ENCODE results near the gene ADH7.

ADH7 gene

GRCh38 chr4:99435154-99435553 lies at the start of gene ADH7:
ADH7 (minus strand) TSS chr4:99435342; CDS start chr4:99435233, 109 bp downstream.
- ATAC-seq (replicated peaks) (no peak), DNase-seq (no peak)
- Mint-ChIP-seq H3K36me3 (no peaks in the 10 kb centered on the region), H3K9me3 (no peaks in the 10 kb centered on the region), H3K27me3 (peaks cover 4 to 17% of the 10 kb centered on the region in 2 donors), H3K4me3 (no peak within 1 kb of the TSS), H3K27ac (no peak within 1 kb of the TSS), H3K4me1 (no peaks in the 10 kb centered on the region)

GRCh38 chr4:99483636-99484035 lies 48.5 kb upstream of the ADH7 start:
- peaks cover 0 to 4% of the 10 kb centered on the region in 2 donors for H3K36me3 Mint-ChIP-seq
- H3K27ac Mint-ChIP-seq = no peak overlapping the region
- DNase-seq = no peak
- H3K4me3 Mint-ChIP-seq = no peak overlapping the region
- H3K9me3 Mint-ChIP-seq = peaks cover 4 to 6% of the 10 kb centered on the region in 2 donors
- peaks cover 4 to 14% of the 10 kb centered on the region in 2 donors for H3K27me3 Mint-ChIP-seq
- no peaks in the 10 kb centered on the region for H3K4me1 Mint-ChIP-seq
- no peak for ATAC-seq (replicated peaks)

GRCh38 chr4:99473131-99473530 lies 38.0 kb upstream of the ADH7 start:
- Mint-ChIP-seq H3K9me3 (no peaks in the 10 kb centered on the region), H3K27me3 (peaks cover 0 to 4% of the 10 kb centered on the region in 2 donors), H3K4me1 (no peaks in the 10 kb centered on the region), H3K4me3 (no peak overlapping the region), H3K36me3 (no peaks in the 10 kb centered on the region), H3K27ac (no peak overlapping the region)
- ATAC-seq (replicated peaks) (no peak), DNase-seq (no peak)

- Mint-ChIP-seq H3K27ac (no peak overlapping the region), H3K27me3 (peaks cover 0 to 4% of the 10 kb centered on the region in 2 donors), H3K36me3 (no peaks in the 10 kb centered on the region), H3K4me1 (no peaks in the 10 kb centered on the region), H3K9me3 (no peaks in the 10 kb centered on the region), H3K4me3 (no peak overlapping the region)
- DNase-seq (no peak), ATAC-seq (replicated peaks) (no peak)
These were observed 36.8 kb upstream of the ADH7 start for GRCh38 chr4:99471896-99472295.

- H3K4me3 Mint-ChIP-seq = no peak overlapping the region
These were observed 36.2 kb upstream of the ADH7 start for GRCh38 chr4:99471349-99471748.

GRCh38 chr4:99468889-99469288 lies 33.7 kb upstream of the ADH7 start:
- H3K27ac Mint-ChIP-seq = no peak overlapping the region
- H3K27me3 Mint-ChIP-seq = peaks cover 6 to 13% of the 10 kb centered on the region in 2 donors
- H3K36me3 Mint-ChIP-seq = no peaks in the 10 kb centered on the region
- DNase-seq (no peak), ATAC-seq (replicated peaks) (no peak)
- no peaks in the 10 kb centered on the region for H3K4me1 Mint-ChIP-seq
- H3K9me3 Mint-ChIP-seq = no peaks in the 10 kb centered on the region
- H3K4me3 Mint-ChIP-seq = no peak overlapping the region

More at GRCh38 chr4:99471349-99471748, 36.2 kb upstream of the ADH7 start:
- peaks cover 0 to 4% of the 10 kb centered on the region in 2 donors for H3K27me3 Mint-ChIP-seq
- DNase-seq (no peak), ATAC-seq (replicated peaks) (no peak)
- no peaks in the 10 kb centered on the region for H3K9me3 Mint-ChIP-seq
- H3K27ac Mint-ChIP-seq = no peak overlapping the region
- H3K36me3 Mint-ChIP-seq = no peaks in the 10 kb centered on the region
- no peaks in the 10 kb centered on the region for H3K4me1 Mint-ChIP-seq

- ATAC-seq (replicated peaks) (no peak), DNase-seq (no peak)
- Mint-ChIP-seq H3K27me3 (peaks cover 6 to 16% of the 10 kb centered on the region in 2 donors), H3K4me1 (no peaks in the 10 kb centered on the region), H3K27ac (no peak overlapping the region), H3K36me3 (no peaks in the 10 kb centered on the region), H3K9me3 (no peaks in the 10 kb centered on the region), H3K4me3 (no peak overlapping the region)
These were observed 32.7 kb upstream of the ADH7 start for GRCh38 chr4:99467887-99468286.

- Mint-ChIP-seq H3K4me3 (no peak overlapping the region), H3K27me3 (peaks cover 17 to 21% of the 10 kb centered on the region in 2 donors), H3K9me3 (no peaks in the 10 kb centered on the region), H3K36me3 (no peaks in the 10 kb centered on the region), H3K27ac (no peak overlapping the region), H3K4me1 (no peaks in the 10 kb centered on the region)
- DNase-seq (no peak), ATAC-seq (replicated peaks) (no peak)
These were observed 28.4 kb upstream of the ADH7 start for GRCh38 chr4:99463566-99463965.

GRCh38 chr4:99462875-99463464 lies 27.8 kb upstream of the ADH7 start:
- H3K4me3 Mint-ChIP-seq = no peak overlapping the region
- H3K27me3 Mint-ChIP-seq = peaks cover 17 to 21% of the 10 kb centered on the region in 2 donors
- no peaks in the 10 kb centered on the region for H3K4me1 Mint-ChIP-seq
- no peaks in the 10 kb centered on the region for H3K9me3 Mint-ChIP-seq
- no peak overlapping the region for H3K27ac Mint-ChIP-seq
- DNase-seq = peak; percentile 33
- ATAC-seq (replicated peaks) = peak; percentile 88 to 92
- no peaks in the 10 kb centered on the region for H3K36me3 Mint-ChIP-seq

GRCh38 chr4:99461623-99462401 lies 26.7 kb upstream of the ADH7 start:
- H3K36me3 Mint-ChIP-seq = no peaks in the 10 kb centered on the region
- peaks cover 17 to 21% of the 10 kb centered on the region in 2 donors for H3K27me3 Mint-ChIP-seq
- H3K4me1 Mint-ChIP-seq = no peaks in the 10 kb centered on the region
- DNase-seq (no peak), ATAC-seq (replicated peaks) (no peak)
- no peaks in the 10 kb centered on the region for H3K9me3 Mint-ChIP-seq
- H3K4me3 Mint-ChIP-seq = no peak overlapping the region
- no peak overlapping the region for H3K27ac Mint-ChIP-seq

- Mint-ChIP-seq H3K27me3 (peaks cover 11 to 19% of the 10 kb centered on the region in 2 donors), H3K27ac (no peak overlapping the region), H3K4me1 (no peaks in the 10 kb centered on the region), H3K4me3 (no peak overlapping the region), H3K36me3 (no peaks in the 10 kb centered on the region), H3K9me3 (no peaks in the 10 kb centered on the region)
- DNase-seq (no peak), ATAC-seq (replicated peaks) (no peak)
These were observed 24.5 kb upstream of the ADH7 start for GRCh38 chr4:99459546-99460042.

- H3K4me1 Mint-ChIP-seq = no peaks in the 10 kb centered on the region
- no peak overlapping the region for H3K4me3 Mint-ChIP-seq
- H3K36me3 Mint-ChIP-seq = no peaks in the 10 kb centered on the region
- H3K27ac Mint-ChIP-seq = no peak overlapping the region
- no peak for DNase-seq
- no peak for ATAC-seq (replicated peaks)
- H3K9me3 Mint-ChIP-seq = no peaks in the 10 kb centered on the region
- H3K27me3 Mint-ChIP-seq = peaks cover 15 to 20% of the 10 kb centered on the region in 2 donors
These were observed 23.8 kb upstream of the ADH7 start for GRCh38 chr4:99458911-99459447.

GRCh38 chr4:99457676-99458075 lies 22.5 kb upstream of the ADH7 start:
- Mint-ChIP-seq H3K9me3 (peaks cover 6 to 11% of the 10 kb centered on the region in 2 donors), H3K36me3 (peaks cover under 1 to 4% of the 10 kb centered on the region in 2 donors), H3K27ac (no peak overlapping the region), H3K4me1 (no peaks in the 10 kb centered on the region), H3K4me3 (no peak overlapping the region), H3K27me3 (peaks cover 22 to 23% of the 10 kb centered on the region in 2 donors)
- DNase-seq (no peak), ATAC-seq (replicated peaks) (no peak)

GRCh38 chr4:99457270-99457669 lies 22.1 kb upstream of the ADH7 start:
- Mint-ChIP-seq H3K4me1 (no peaks in the 10 kb centered on the region), H3K36me3 (peaks cover 3 to 4% of the 10 kb centered on the region in 2 donors), H3K4me3 (no peak overlapping the region), H3K27ac (no peak overlapping the region), H3K9me3 (peaks cover 9 to 15% of the 10 kb centered on the region in 2 donors), H3K27me3 (peaks cover 25% of the 10 kb centered on the region in 2 donors)
- ATAC-seq (replicated peaks) (no peak), DNase-seq (no peak)

Data from stimulated activated naive B cell treated with anti-CD40 and anti-IgM and Interleukin-4, amounts not matched to agents 10 μg/mL and 1 μg/mL and 100 μg/mL, for 72 hours (primary cell).